ENCODE data around the gene HSP90AB1. TPM values are rescaled to one million over a fixed set of nuclear protein-coding genes. Genes with fewer than 3 reads are reported as not detected.

Gene HSP90AB1
- total RNA-seq, 1 experiment from 2014 or later = 1,821 TPM

DNA sequence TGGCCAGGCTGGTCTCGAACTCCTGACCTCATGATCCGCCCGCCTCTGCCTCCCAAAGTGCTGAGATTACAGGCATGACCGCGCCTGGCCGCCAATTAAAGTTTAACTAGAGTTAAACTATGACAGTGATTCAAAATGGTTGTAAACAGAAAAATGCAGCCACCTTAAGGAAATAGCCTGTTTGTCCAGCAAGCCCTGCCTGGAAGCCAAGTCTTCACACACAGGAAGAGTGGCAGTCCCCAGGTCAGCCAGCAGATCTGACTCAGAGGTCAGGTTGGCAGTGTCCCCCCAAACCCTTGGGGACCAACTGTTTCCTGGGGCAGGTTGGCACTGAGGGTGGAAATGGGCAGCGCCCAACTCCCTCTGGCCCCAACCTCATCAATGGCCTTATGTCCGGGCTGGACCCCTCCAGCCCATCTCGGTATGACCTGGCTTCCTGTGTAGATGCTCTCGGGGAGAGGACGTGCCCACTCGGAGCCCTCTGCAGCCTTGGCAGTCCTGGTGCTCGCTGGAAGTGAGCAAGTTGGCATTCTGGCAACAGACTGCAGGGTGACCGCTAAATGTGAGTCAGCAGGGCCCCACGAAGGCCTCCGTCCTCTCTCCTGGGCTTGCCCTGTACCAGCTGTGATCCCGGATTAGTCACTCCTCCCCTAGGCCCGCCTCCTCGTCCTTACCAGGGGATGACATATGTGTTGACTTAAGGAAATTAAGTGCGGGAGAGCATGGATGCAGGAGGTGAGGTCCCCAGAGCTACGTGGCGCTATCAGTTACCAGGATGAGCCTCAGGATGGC lies 9.7 kb upstream of the HSP90AB1 start:
- Histone ChIP-seq H3K36me3 (replicated peaks; ENCODE audit: control insufficient read depth, insufficient read depth, low read length) (peaks cover 12% of the 10 kb centered on the region), H3K27me3 (ENCODE audit: control insufficient read depth, insufficient read depth, low read length) (no peaks in the 10 kb centered on the region; the same call in 1 of the 2 replicates), H3K4me3 (ENCODE audit: insufficient read depth, low read depth, low read length) (peak overlapping the region; percentile 56)
- peak; percentile 89 for DNase-seq

DNA sequence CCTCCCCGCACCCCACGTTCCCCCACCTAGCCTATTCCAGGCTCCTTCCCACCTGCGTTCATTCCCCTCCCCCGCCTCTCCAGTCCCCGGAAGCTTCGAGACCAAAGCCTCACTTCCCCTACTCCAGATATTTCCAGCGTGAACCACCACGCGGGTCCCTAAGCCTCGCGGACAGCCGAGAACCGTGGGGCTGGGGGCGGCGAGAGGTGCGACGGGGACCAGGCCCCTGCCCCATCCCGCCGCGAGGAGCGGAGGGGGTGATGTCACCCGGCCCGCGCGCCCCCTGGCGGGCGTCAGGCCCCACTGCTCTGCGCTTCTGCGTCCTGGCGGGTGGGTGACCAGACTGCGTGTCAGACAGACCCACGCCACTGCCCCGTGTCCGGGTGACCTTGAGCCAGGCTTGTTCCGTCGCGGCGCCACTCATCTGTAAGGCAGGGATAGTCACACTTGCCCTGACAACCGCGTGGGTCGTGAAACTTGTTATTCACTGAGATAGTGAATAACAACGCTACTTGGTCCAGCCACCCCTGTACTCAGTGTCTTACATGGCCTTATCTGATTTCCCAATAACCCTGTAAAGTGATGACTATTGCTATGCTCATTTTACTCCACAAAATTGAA lies 9.0 kb upstream of the HSP90AB1 start:
- peak overlapping the region; percentile 56 for H3K4me3 ChIP-seq (ENCODE audit: insufficient read depth, low read depth, low read length)
- DNase-seq = peak; percentile 96
- H3K27me3 ChIP-seq (ENCODE audit: control insufficient read depth, insufficient read depth, low read length) = no peaks in the 10 kb centered on the region; the same call in 1 of the 2 replicates
- H3K36me3 ChIP-seq (replicated peaks; ENCODE audit: control insufficient read depth, insufficient read depth, low read length) = peaks cover 7% of the 10 kb centered on the region

DNA sequence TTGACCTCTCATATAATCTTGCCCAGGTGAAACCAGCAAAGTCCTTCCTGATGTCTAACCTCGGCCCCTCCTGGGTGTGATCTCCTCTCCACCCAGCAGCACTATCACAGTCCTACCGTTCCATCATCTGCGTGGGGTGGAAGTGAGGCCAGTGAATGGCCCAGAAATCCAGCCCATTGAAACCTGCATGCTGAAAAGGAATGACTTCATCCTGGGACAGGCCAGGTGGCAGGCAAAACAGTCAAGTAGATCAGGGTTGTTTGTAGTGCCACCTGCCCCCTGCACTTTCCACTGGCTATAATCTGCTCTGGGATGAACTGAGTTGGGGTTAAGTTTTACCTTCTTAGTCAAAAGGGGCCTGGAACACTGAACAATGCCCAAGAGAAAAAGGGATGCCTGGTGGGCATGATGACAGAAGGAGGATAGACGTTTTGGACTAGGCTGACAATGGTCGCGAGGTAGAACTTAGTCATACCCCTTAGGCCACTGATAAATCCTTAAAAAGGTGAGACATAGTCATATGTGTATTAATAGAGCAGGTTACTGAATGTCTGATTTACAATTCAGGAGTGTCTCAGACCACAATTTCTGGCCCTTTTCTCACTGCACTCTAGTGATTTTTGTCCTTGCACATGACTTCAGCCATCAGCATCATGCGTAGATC lies 8.1 kb upstream of the HSP90AB1 start:
- H3K36me3 ChIP-seq (replicated peaks; ENCODE audit: control insufficient read depth, insufficient read depth, low read length) = no peaks in the 10 kb centered on the region; the same call in 1 of the 2 replicates
- no peaks in the 10 kb centered on the region; the same call in 1 of the 2 replicates for H3K27me3 ChIP-seq (ENCODE audit: control insufficient read depth, insufficient read depth, low read length)
- no peak overlapping the region for H3K4me3 ChIP-seq (ENCODE audit: insufficient read depth, low read depth, low read length)
- DNase-seq = no peak

DNA sequence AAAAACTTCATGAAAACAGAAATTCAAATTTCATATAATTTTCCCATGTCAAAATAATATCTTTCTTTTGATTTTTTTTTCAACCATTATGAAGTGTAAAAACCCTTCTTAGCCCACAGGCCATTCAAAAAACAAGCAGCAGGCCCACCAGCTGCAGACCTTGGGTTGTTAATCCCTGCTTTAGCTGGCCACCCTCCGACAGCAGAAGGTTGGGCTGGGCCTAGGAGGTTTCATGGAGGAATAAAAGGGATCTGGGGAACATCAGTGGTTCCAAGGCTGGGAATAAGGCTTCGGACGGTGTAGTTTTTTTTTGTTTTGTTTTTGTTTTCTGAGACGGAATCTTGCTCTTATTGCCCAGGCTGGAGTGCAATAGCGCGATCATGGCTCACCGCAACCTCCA lies 3.6 kb upstream of the HSP90AB1 start:
- H3K27me3 ChIP-seq (ENCODE audit: control insufficient read depth, insufficient read depth, low read length) = no peaks in the 10 kb centered on the region; the same call in 1 of the 2 replicates
- no peak for DNase-seq
- no peaks in the 10 kb centered on the region for H3K36me3 ChIP-seq (replicated peaks; ENCODE audit: control insufficient read depth, insufficient read depth, low read length)
- no peak overlapping the region for H3K4me3 ChIP-seq (ENCODE audit: insufficient read depth, low read depth, low read length)

DNA sequence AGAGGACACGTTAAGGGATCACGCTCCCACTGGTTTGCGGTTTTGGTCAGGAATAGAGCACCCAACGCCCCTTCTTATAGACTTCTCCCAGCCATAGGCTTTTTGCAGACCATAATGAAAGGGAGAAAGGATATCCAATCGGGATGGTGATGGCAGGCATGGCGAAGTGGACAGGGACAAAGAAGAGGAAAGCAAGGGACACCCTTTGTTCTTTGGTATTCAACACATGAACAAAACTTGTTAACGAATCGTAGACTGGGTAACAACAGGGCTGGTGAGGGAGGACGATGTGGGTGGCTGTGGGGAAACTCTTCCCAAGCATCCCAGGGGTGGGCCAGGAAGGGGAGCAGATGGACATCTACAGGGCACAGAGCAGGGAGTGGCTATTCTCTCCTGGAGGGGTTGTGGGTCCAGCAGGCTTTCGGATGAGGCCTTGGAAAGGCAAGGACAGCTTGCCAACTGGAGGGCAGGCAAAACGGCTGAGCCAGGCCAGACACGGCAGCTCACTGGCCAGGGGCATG lies 1.4 kb upstream of the HSP90AB1 start:
- peaks cover 20% of the 10 kb centered on the region for H3K36me3 ChIP-seq (replicated peaks; ENCODE audit: control insufficient read depth, insufficient read depth, low read length)
- DNase-seq = no peak
- peak overlapping the region; percentile 53 for H3K4me3 ChIP-seq (ENCODE audit: insufficient read depth, low read depth, low read length)
- H3K27me3 ChIP-seq (ENCODE audit: control insufficient read depth, insufficient read depth, low read length) = no peaks in the 10 kb centered on the region

- H3K36me3 ChIP-seq (replicated peaks; ENCODE audit: control insufficient read depth, insufficient read depth, low read length) = peaks cover 26% of the 10 kb centered on the region
Measured at GRCh38 chr6:44245912-44246662, 814 bp upstream of the HSP90AB1 start.

DNA sequence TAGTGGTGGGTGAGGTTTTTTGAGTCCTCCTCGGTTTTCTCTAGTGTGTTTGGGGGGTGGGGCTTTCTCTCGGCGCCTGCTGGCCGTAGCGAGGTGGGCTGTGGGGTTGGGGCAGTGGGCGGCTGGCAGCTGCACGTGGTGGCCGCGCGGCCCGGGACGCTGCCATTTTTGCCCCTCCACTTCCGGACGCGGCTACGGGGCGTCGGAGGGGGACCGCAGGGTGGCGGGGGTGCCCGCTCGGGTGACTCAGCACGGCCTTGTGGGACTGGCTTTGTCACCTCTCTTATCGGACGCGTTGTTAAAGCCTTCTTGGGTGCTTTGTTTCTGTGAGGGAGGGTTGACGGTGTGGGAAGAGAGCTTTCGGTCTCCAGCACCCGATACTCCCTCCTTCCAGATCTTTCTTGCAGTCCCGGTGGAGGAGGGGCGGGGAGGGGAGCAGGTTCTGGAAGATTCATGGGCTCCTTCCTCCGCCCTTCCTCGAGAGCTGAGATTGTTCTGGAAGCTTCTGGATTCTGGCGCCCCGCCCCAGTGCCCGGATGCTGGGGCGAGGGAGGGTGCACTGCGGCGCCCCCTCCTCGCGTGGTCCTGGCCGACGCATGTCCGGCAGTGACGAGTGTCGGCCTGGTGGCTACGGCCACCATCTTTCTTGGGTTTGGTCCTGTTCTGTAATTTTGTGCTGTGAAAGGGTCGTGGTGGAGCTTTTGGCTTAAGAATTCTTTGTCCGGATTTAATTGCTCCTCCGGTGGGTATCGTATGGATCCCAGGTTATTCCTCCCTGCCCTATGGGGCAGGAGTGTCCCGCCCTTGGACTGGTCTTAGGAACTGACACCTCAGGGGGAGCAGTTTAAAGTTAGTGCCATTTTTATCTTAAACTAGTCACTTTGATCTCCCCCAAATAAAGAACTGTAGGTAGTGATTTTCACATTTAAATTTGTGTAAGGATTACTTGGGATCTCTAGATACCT lies 719 bp downstream of the HSP90AB1 start:
- peaks cover 39% of the 10 kb centered on the region for H3K36me3 ChIP-seq (replicated peaks; ENCODE audit: control insufficient read depth, insufficient read depth, low read length)
- H3K4me3 ChIP-seq (ENCODE audit: insufficient read depth, low read depth, low read length) = peak overlapping the region; percentile 96
- H3K27me3 ChIP-seq (ENCODE audit: control insufficient read depth, insufficient read depth, low read length) = no peaks in the 10 kb centered on the region
- peak; percentile 74 for DNase-seq

More at GRCh38 chr6:44245912-44246662, 814 bp upstream of the HSP90AB1 start:
- peak overlapping the region; percentile 96 for H3K4me3 ChIP-seq (ENCODE audit: insufficient read depth, low read depth, low read length)
- H3K27me3 ChIP-seq (ENCODE audit: control insufficient read depth, insufficient read depth, low read length) = no peaks in the 10 kb centered on the region
- peak; percentile 99 for DNase-seq

- Histone ChIP-seq H3K27me3 (ENCODE audit: control insufficient read depth, insufficient read depth, low read length) (no peaks in the 10 kb centered on the region), H3K4me3 (ENCODE audit: insufficient read depth, low read depth, low read length) (peak overlapping the region; percentile 96), H3K36me3 (replicated peaks; ENCODE audit: control insufficient read depth, insufficient read depth, low read length) (peaks cover 48% of the 10 kb centered on the region)
- no peak for DNase-seq
Measured at GRCh38 chr6:44248579-44248978, 1.7 kb downstream of the HSP90AB1 start.

DNA sequence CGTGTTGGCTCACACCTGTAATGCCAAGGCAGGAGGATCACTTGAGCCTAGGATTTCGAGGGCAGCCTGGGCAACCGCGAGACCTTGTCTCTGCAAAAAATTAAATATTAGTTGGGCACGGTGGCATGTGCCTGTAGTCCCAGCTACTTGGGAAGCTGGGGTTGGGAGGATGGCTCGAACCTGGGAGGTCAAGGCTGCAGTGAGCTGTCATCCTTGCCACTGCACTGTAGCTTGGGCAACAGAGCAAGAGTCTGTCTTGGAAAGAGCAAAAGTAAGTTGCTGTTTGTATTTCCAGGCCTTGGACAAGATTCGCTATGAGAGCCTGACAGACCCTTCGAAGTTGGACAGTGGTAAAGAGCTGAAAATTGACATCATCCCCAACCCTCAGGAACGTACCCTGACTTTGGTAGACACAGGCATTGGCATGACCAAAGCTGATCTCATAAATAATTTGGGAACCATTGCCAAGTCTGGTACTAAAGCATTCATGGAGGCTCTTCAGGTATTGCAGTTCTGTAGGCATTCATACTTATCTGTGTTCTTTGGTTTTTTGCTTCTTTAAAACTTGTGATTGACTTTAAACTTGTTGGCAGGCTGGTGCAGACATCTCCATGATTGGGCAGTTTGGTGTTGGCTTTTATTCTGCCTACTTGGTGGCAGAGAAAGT lies 2.3 kb downstream of the HSP90AB1 start:
- DNase-seq = no peak
- Histone ChIP-seq H3K4me3 (ENCODE audit: insufficient read depth, low read depth, low read length) (no peak overlapping the region), H3K36me3 (replicated peaks; ENCODE audit: control insufficient read depth, insufficient read depth, low read length) (peaks cover 54% of the 10 kb centered on the region), H3K27me3 (ENCODE audit: control insufficient read depth, insufficient read depth, low read length) (no peaks in the 10 kb centered on the region)

GRCh38 chr6:44250067-44250717 lies 3.3 kb downstream of the HSP90AB1 start:
- peaks cover 63% of the 10 kb centered on the region for H3K36me3 ChIP-seq (replicated peaks; ENCODE audit: control insufficient read depth, insufficient read depth, low read length)

DNA sequence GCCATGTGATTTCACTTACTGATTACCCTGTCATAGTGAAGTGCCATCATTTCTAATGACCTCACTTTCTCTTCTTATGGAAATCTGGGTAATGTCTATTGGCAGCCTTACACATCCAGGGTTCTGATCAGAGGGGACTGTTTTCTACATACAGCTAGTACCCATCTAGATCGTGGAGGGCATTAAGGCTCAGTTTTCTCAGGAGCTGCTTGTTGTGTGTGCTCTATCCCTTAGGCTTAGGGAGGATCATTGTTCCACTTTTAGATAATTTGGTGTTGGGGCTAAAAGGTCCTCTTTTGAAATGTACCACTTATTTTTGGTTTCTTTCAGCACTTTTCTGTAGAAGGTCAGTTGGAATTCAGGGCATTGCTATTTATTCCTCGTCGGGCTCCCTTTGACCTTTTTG lies 3.8 kb downstream of the HSP90AB1 start:
- H3K27me3 ChIP-seq (ENCODE audit: control insufficient read depth, insufficient read depth, low read length) = no peaks in the 10 kb centered on the region
- H3K4me3 ChIP-seq (ENCODE audit: insufficient read depth, low read depth, low read length) = no peak overlapping the region
- DNase-seq = no peak
- H3K36me3 ChIP-seq (replicated peaks; ENCODE audit: control insufficient read depth, insufficient read depth, low read length) = peaks cover 67% of the 10 kb centered on the region

More at GRCh38 chr6:44250067-44250717, 3.3 kb downstream of the HSP90AB1 start:
- no peak overlapping the region for H3K4me3 ChIP-seq (ENCODE audit: insufficient read depth, low read depth, low read length)
- DNase-seq = no peak
- H3K27me3 ChIP-seq (ENCODE audit: control insufficient read depth, insufficient read depth, low read length) = no peaks in the 10 kb centered on the region

All from H7 (cell line).